ENCODE measurements around the gene TBPL1.
A peak's percentile ranks its signal among the peaks of the same experiment; 100 is the strongest.

Gene TBPL1

GRCh38 chr6:134034961-134035822, 82.2 kb downstream of the TBPL1 start:
- DNase-seq = peak in 2 of 56 donors; percentile 5 to 55

- DNase-seq = peak in 39 of 56 donors; percentile 2 to 80 (median 41)
Observed at GRCh38 chr6:134035823-134036296, 82.8 kb downstream of the TBPL1 start.

- DNase-seq = no peak
Observed at GRCh38 chr6:134039116-134039515, 86.1 kb downstream of the TBPL1 start.
